HuH-7.5 (cell line): ENCODE results near the gene IFITM1.
"Not testable (repeated sequence)": the region's sequence is repeated elsewhere in the genome, so short reads cannot be mapped to it uniquely, and the experiment has no call there.

Source experiments
- DNase-seq: peaks from one replicate; pipeline ENCODE4 v3.0.0; 2011; ENCODE audit warnings: low spot score

Gene IFITM1

DNA sequence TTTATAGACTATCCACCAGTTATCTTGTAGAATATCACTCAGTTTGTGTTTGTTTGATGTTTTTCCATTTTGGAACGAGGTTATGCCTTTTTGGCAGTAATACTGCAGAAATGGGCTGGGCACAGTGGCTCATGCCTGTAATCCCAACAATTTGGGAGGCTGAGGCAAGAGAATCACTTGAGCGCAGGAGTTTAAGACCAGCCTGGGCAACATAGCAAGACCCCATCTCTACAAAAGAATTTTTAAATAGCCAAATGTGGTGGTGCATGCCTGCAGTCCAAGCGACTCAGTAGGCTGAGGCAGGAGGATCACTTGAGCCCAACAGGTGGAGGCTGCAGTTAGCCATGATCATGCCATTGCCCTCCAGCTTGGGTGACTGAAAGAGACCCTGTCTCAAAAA lies 32.7 kb downstream of the IFITM1 start:
- DNase-seq: no peak

- not testable (repeated sequence) for DNase-seq
Measured at GRCh38 chr11:349270-349954, 35.6 kb downstream of the IFITM1 start.

DNA sequence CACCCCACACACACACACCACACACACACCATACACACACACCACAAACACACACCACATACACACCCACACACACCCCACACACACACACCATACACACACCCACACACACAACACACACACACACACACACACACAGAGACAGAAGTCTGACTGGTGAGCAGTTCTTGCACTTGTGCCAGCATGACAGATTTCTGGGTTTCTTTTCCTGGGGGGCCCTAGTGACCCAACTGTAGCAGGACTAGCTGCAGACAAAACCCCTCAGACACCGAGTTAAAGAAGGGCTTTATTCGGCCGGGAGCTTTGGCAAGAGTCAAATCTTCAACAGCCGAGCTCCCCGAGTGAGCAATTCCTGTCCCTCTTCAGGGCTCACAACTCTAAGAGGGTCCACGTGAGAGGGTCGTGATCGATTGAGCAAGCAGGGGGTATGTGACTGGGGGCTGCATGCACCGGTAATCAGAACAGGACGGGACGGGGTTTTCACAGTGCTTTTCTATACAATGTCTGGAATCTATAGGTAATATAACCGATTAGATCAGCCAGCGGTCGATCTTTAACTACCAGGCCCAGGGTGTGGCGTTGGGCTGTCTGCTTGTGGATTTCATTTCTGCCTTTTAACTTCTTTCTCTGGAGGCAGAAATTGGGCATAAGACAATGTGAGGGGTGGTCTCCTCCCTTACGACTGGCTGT lies 36.3 kb downstream of the IFITM1 start:
- DNase-seq: not testable (repeated sequence)

DNA sequence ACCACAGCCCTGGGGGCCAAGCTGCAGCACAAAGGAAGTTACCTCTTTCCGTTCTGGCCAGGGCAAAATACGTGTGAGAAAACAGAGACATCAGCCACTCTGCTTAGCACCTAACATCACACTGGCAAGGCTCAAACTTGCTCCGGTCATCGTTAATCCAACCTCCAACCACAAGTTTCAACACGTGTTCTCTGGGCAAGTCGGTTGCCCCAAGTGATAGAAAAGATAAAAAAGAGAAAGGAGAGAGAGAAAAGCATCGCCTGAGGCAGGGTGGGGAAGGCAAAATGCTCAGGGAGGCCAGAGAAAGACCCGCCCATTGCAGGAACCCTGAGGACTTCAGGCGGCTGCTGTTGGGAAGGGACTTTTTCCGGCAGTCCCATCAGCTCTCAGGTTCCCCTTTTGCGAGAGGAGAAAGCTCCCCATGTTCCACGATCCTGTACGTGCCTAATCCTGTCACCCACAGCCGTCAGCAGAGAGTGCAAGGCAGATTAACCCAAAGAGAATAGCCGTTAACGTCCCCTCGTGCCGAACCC lies 36.9 kb downstream of the IFITM1 start:
- no peak for DNase-seq

DNA sequence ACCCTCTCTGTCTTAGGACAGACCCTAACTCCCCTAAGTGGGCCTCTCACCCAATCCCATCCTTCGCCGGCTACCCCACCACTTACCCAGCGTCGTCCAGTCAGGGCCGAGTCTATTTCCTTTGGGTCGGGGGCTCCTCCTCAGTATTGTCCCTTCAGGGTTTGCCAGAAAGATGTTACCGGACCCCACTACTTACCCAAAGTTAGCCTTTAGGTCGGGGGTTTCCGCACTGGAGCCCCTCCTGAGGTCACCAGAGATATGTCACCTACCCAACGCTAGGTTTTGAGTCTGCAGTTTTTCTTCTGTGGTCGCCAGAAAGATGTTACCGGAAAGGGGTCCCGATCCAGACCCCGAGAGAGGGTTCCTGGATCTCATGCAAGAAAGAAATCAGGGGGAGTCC lies 37.6 kb downstream of the IFITM1 start:
- DNase-seq: no peak

- DNase-seq: no peak
Measured at GRCh38 chr11:352456-353031, 38.7 kb downstream of the IFITM1 start.

- DNase-seq: peak; percentile 59
Measured at GRCh38 chr11:353179-353873, 39.5 kb downstream of the IFITM1 start.

DNA sequence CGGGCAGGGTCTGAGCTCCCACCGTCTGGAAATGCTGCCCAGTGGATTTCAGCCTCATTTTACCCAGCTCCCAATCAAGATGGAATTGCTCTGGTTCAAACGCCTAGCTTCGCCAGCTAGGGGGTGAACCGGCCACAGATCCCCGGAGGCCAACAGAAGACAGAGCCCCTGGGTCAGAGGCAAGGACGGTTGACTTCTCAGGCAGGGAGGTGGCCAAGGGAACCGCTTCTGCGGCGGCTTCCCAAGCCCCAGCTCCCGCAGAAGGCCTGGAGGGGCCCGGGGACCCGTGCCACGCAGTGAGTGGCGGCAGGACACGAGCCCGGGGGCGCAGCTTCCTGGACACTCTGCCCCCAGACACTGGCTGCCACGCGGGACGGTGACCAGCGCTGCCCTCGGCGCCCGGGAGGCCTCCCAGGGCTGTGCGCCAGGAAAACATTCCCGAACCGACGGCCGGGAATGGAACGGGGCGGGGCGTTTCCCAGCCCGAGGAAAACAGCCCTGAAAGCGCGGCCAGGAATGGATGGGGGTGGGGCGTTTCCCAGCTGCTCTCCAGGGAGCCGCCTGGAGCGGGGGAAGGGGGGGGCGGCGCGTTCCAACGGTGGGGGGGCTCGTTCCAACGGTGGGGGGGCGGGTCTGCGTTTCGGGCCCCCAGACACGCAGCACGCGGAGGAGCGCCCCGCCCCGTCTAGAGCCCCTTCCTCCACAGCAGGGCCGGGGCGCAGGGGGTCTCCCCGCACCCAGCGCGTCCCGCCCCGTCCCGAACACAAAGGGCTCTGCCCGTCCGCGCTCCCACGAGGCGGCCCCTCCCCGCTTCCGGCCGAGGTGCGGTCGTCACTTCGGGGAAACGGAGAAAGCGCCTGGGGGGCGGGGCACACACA lies 42.0 kb downstream of the IFITM1 start:
- DNase-seq: peak; percentile 89

- DNase-seq: no peak
Measured at GRCh38 chr11:356610-357009, 42.8 kb downstream of the IFITM1 start.

GRCh38 chr11:357582-357981 lies 43.7 kb downstream of the IFITM1 start:
- no peak for DNase-seq

DNA sequence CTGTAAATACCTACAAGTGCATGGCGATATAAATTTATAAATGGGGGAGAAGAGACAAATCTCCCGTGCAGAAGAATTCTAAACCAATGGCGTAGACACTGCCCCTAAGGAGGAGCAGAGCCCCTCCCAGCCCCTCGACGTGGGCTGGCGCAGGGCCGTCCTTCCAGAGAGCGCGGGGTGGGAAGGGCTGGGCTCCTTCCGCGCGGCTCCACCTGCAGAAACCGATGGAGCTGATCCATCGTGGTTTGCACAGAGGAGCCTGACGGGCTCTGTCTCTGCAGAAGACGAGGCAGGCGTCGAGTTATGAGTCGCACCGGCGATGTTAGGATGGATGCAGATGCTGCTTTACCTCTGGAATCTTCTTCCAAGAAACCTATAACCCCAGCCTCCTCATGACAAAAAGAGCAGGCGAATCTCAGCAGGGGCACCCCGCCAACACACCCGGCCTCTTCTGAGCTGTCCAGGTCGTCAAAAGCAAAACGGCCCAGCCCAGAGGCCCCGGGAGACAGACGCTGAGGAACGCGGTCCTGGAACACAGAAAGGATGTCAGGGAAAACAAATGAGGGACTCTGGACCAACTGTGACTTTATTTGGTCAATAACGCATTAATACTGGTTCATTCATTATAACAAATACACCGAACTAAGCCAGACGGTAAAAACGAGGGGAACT lies 44.4 kb downstream of the IFITM1 start:
- DNase-seq: no peak

DNA sequence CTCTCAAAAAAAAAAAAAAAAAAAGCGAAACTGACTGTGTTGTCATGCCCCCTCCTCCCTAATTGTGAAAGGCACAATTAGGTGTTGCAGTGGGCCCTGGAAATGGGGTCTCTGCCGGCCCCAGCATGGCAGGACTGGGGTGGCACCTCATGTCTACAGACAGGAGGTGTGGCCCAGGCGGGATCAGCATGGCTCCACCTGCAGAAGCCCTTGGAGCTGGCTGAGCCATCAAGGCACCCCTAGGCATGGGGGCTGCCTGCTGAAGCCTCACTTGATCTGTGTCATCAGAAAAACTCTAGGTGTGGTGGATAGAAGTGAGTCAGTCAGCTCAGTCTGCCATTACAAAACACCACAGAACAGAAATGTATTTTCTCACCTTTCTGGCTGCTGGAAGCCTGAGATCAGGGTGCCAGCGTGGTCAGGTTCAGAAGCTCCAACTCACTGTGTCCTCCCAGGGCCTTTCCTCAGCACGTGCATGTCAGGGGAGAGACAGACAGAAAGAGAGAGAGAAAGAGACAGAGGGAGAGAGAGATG lies 45.4 kb downstream of the IFITM1 start:
- no peak for DNase-seq

- no peak for DNase-seq
Measured at GRCh38 chr11:360326-361280, 46.8 kb downstream of the IFITM1 start.

- DNase-seq: no peak
Measured at GRCh38 chr11:362642-363442, 49.0 kb downstream of the IFITM1 start.

DNA sequence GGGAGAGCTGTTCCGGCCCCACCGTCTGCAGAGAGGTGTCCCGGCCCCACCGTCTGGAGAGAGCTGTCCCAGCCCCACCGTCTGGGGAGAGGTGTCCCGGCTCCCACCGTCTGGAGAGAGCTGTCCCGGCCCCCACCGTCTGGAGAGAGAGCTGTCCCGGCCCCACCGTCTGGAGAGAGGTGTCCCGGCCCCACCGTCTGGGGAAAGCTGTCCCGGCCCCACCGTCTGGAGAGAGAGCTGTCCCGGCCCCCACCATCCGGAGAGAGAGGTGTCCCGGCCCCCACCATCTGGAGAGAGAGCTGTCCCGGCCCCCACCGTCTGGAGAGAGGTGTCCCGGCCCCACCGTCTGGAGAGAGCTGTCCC lies 49.6 kb downstream of the IFITM1 start:
- not testable (repeated sequence) for DNase-seq

DNA sequence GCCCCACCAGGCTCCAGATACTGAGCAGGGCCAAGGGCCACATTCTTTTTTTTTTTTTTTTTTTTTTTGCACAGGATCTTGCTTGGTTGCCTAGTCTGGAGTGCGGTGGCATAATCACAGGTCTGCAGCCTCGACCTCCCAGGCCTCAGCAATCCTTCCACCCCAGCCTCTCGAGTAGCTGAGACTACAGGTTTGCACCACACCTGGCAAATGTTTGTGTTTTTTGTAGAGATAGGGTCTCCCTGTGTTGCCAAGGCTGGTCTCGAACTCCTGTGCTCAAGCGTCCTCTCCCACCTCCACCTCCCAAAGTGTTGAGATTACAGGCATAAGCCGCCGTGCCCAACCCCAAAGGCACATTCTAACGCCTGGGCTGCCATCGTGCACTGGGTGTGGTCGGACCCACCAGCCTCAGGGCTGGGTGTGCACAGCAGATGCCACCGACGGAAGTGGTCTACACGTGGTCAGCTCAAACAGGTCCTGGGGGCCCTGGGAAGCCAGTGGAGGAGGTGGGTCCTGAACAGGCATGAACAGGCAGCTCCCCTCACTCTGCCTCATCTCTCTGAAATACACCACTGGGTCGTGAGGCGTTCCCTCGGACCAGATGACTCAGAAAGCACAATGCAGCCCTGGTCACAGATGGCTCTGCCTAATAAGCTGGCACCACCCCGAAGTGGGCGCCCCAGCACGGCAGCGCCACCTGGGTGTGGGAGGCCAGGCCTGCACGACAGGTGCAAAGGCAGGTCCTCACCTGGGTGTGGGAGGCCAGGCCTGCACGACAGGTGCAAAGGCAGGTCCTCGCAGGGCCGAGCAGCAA lies 50.3 kb downstream of the IFITM1 start:
- DNase-seq: no peak
